SK-N-SH (cell line): ENCODE results near the gene FMO2. TPM values are rescaled to one million over a fixed set of nuclear protein-coding genes. Genes with fewer than 3 reads are reported as not detected.

Experiments used
- CTCF ChIA-PET: fragments of 300-600, 350-600 bp; formaldehyde crosslinking; extraction: SDS; loops from one replicate; lab custom pipeline; 2021; lab: Yijun Ruan, JAX
- POLR2A ChIA-PET: fragments of 350-600 bp; sonication (Branson Sonifier 250); formaldehyde crosslinking; extraction: SDS; loops from one replicate; lab custom pipeline; 2020; ENCODE audit warnings: antibody characterized with exemption, inconsistent platforms; lab: Yijun Ruan, JAX
- DNase-seq: peaks from one replicate; pipeline ENCODE4 v3.0.0; 2012
- H2AFZ ChIP-seq: fragments of 200-600 bp; sonication (generic); 2 replicates; pipeline ENCODE4 v1.8.1; 2016; ENCODE audit warnings: antibody characterized with exemption, mild to moderate bottlenecking, low read depth
- H3F3A ChIP-seq: fragments of 200-600 bp; sonication (generic); replicated peaks from 2 replicates; pipeline ENCODE3; 2016; ENCODE audit warnings: antibody characterized with exemption, mild to moderate bottlenecking; ENCODE audit not compliant: insufficient read depth
- H3K27ac ChIP-seq, 2 experiments: fragments of 200-500 bp in 1 of 2; fragments of 200-600 bp in 1 of 2; sonication (Bioruptor generic) in 1 of 2; sonication (generic), shearing (Covaris generic) in 1 of 2; 2 replicates each; pipeline versions ENCODE4 v1.5.1 to v1.6.1; 2014 to 2016; ENCODE audit warnings: low read depth in 2 of 2, inconsistent platforms in 1 of 2, low read length in 1 of 2, mild to moderate bottlenecking in 1 of 2, mixed read lengths in 1 of 2
- H3K27me3 ChIP-seq: fragments of 200-600 bp; sonication (generic), shearing (Covaris generic); 2 replicates; pipeline ENCODE4 v1.6.1; 2016; ENCODE audit warnings: mixed run types; ENCODE audit not compliant: insufficient read depth
- H3K36me3 ChIP-seq, 2 experiments: fragments of 200-500 bp in 1 of 2; fragments of 200-600 bp in 1 of 2; sonication (Bioruptor generic) in 1 of 2; sonication (generic) in 1 of 2; replicated peaks in 1 of 2; 2 replicates each; pipeline versions ENCODE3 to v1.5.1; 2014 to 2016; ENCODE audit warnings: low read length in 1 of 2, mild to moderate bottlenecking in 1 of 2; ENCODE audit not compliant: insufficient read depth in 2 of 2, control insufficient read depth in 1 of 2
- H3K4me1 ChIP-seq, 2 experiments: fragments of 200-500 bp in 1 of 2; fragments of 200-600 bp in 1 of 2; sonication (Bioruptor generic) in 1 of 2; sonication (generic), shearing (Covaris generic) in 1 of 2; 2 replicates each; pipeline versions ENCODE4 v1.5.1 to v1.6.1; 2014 to 2016; ENCODE audit warnings: low read depth in 1 of 2, low read length in 1 of 2, mixed run types in 1 of 2; ENCODE audit not compliant: insufficient read depth in 2 of 2, control insufficient read depth in 1 of 2
- H3K4me2 ChIP-seq: fragments of 200-600 bp; sonication (generic), shearing (Covaris generic); 2 replicates; pipeline ENCODE4 v1.6.1; 2017; ENCODE audit warnings: mixed run types
- H3K4me3 ChIP-seq, 2 experiments: fragments of 200-500 bp in 1 of 2; fragments of 200-600 bp in 1 of 2; sonication (Bioruptor generic) in 1 of 2; sonication (generic), shearing (Covaris generic) in 1 of 2; 2 replicates each; pipeline versions ENCODE4 v1.5.1 to v1.8.1; 2014 to 2016; ENCODE audit warnings: low read depth in 2 of 2, inconsistent platforms in 1 of 2, low read length in 1 of 2, mild to moderate bottlenecking in 1 of 2, mixed read lengths in 1 of 2, moderate library complexity in 1 of 2
- H3K79me2 ChIP-seq: fragments of 200-600 bp; sonication (generic); 2 replicates; pipeline ENCODE4 v1.8.1; 2017; ENCODE audit warnings: mild to moderate bottlenecking; ENCODE audit not compliant: insufficient read depth
- H3K9ac ChIP-seq: fragments of 200-600 bp; sonication (generic); 2 replicates; pipeline ENCODE4 v1.6.1; 2017; ENCODE audit warnings: mixed run types
- H3K9me2 ChIP-seq: fragments of 200-600 bp; sonication (generic); 2 replicates; pipeline ENCODE4 v1.6.1; 2017; ENCODE audit warnings: mixed run types
- H3K9me3 ChIP-seq: fragments of 200-600 bp; sonication (generic); 2 replicates; pipeline ENCODE4 v1.6.1; 2017; ENCODE audit warnings: mixed run types, mild to moderate bottlenecking, moderate library complexity
- H4K20me1 ChIP-seq: fragments of 200-600 bp; sonication (generic); 2 replicates; pipeline ENCODE4 v1.6.1; 2017; ENCODE audit warnings: mild to moderate bottlenecking, mixed run types; ENCODE audit not compliant: insufficient read depth
- ELF1 ChIP-seq: IDR thresholded peaks from 2 replicates; pipeline ENCODE4 v1.4.0; 2012
- EZH2phosphoT487 ChIP-seq: fragments of 200-600 bp; sonication (generic); IDR thresholded peaks from 2 replicates; pipeline ENCODE4 v1.6.1; 2017; ENCODE audit warnings: low read depth, mixed run types, mild to moderate bottlenecking, antibody characterized with exemption, moderate library complexity, borderline replicate concordance
- FOSL2 ChIP-seq: IDR thresholded peaks from 2 replicates; pipeline ENCODE4 v1.4.0; 2012; ENCODE audit warnings: low read depth, mild to moderate bottlenecking, moderate library complexity, borderline replicate concordance
- GABPA ChIP-seq: IDR thresholded peaks from 2 replicates; pipeline ENCODE4 v1.4.0; 2012; ENCODE audit warnings: low read depth, mild to moderate bottlenecking
- IRF3 ChIP-seq: fragments of 150-350 bp; IDR thresholded peaks from 2 replicates; pipeline ENCODE4 v1.6.1; 2016; ENCODE audit warnings: mild to moderate bottlenecking, low read depth, low read length
- JUND ChIP-seq: IDR thresholded peaks from 2 replicates; pipeline ENCODE4 v1.4.0; 2012
- MEF2A ChIP-seq: IDR thresholded peaks from 2 replicates; pipeline ENCODE4 v1.4.0; 2012; ENCODE audit warnings: low read depth, borderline replicate concordance
- PBX3 ChIP-seq: IDR thresholded peaks from 2 replicates; pipeline ENCODE4; 2012
- POLR2AphosphoS5 ChIP-seq: IDR thresholded peaks from 2 replicates; pipeline ENCODE4 v1.6.1; 2012; ENCODE audit warnings: low read depth, low read length
- RFX5 ChIP-seq: IDR thresholded peaks from 2 replicates; pipeline ENCODE4 v1.6.1; 2012; ENCODE audit warnings: mild to moderate bottlenecking, improper control_type of control experiment, low read length
- RXRA ChIP-seq: IDR thresholded peaks from 2 replicates; pipeline ENCODE4 v1.4.0; 2012; ENCODE audit warnings: low read depth, mild to moderate bottlenecking, borderline replicate concordance
- SIN3A ChIP-seq: IDR thresholded peaks from 2 replicates; pipeline ENCODE4 v1.6.1; 2012; ENCODE audit warnings: low read depth, mild to moderate bottlenecking, low read length, moderate library complexity, borderline replicate concordance
- TCF12 ChIP-seq: IDR thresholded peaks from 2 replicates; pipeline ENCODE4 v1.4.0; 2012
- TEAD4 ChIP-seq: IDR thresholded peaks from 2 replicates; pipeline ENCODE4 v1.4.0; 2012; ENCODE audit warnings: mild to moderate bottlenecking, borderline replicate concordance; ENCODE audit not compliant: insufficient read depth
- YY1 ChIP-seq: IDR thresholded peaks from 2 replicates; pipeline ENCODE4 v1.4.0; 2012; ENCODE audit warnings: low read depth, mild to moderate bottlenecking
- WGBS: methylation state at CpG from one replicate; pipeline ENCODE4 v1.1.6; 2017; ENCODE audit warnings: low lambda C conversion rate; 5-methylcytosine and 5-hydroxymethylcytosine counted together
- polyA plus RNA-seq, 3 experiments: library from polyadenylated mRNA; depleted of rRNA; stranded (reverse); fragments of >200 nt; gene quantifications; 2 replicates each; pipeline ENCODE4 v1.2.3, GENCODE V29; 2012
- TF ChIP-seq, protein P1 (sequence below): fragments of 200-600 bp; sonication (generic); IDR thresholded peaks from 2 replicates; pipeline ENCODE4 v1.6.1; 2017; ENCODE audit warnings: antibody characterized with exemption, mild to moderate bottlenecking, moderate library complexity
- TF ChIP-seq, protein P2 (sequence below): IDR thresholded peaks from 2 replicates; pipeline ENCODE4 v1.4.0; 2012; ENCODE audit warnings: low read depth, borderline replicate concordance

Gene FMO2
- polyA plus RNA-seq, 1 of the 3 experiments (the other 2 are of a cell fraction) = not detected

- Histone ChIP-seq H3F3A (no peaks in the 10 kb centered on the region), H3K27ac (no peak overlapping the region), H3K4me3 (no peak overlapping the region), H3K79me2 (no peaks in the 10 kb centered on the region), H4K20me1 (no peaks in the 10 kb centered on the region), H3K27me3 (no peaks in the 10 kb centered on the region), H2AFZ (no peak overlapping the region; the same call in 1 of the 2 replicates), H3K4me2 (no peak overlapping the region), H3K9me2 (no peaks in the 10 kb centered on the region), H3K4me1 (no peaks in the 10 kb centered on the region; a peak in 1 of 4 replicates), H3K36me3 (no peaks in the 10 kb centered on the region), H3K9ac (no peak overlapping the region), H3K9me3 (no peaks in the 10 kb centered on the region; the same call in 1 of the 2 replicates)
- TF ChIP-seq EZH2phosphoT487 (no peak), ELF1 (no peak), SIN3A (no peak), JUND (no peak), POLR2AphosphoS5 (no peak), FOSL2 (no peak), RFX5 (no peak), TCF12 (no peak), MEF2A (no peak), GABPA (no peak), TEAD4 (no peak), PBX3 (no peak), IRF3 (no peak), RXRA (no peak), YY1 (no peak)
- TF ChIP-seq, protein P1, sequence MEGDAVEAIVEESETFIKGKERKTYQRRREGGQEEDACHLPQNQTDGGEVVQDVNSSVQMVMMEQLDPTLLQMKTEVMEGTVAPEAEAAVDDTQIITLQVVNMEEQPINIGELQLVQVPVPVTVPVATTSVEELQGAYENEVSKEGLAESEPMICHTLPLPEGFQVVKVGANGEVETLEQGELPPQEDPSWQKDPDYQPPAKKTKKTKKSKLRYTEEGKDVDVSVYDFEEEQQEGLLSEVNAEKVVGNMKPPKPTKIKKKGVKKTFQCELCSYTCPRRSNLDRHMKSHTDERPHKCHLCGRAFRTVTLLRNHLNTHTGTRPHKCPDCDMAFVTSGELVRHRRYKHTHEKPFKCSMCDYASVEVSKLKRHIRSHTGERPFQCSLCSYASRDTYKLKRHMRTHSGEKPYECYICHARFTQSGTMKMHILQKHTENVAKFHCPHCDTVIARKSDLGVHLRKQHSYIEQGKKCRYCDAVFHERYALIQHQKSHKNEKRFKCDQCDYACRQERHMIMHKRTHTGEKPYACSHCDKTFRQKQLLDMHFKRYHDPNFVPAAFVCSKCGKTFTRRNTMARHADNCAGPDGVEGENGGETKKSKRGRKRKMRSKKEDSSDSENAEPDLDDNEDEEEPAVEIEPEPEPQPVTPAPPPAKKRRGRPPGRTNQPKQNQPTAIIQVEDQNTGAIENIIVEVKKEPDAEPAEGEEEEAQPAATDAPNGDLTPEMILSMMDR = no peak; the same call in 1 of the 2 replicates
- TF ChIP-seq, protein P2, sequence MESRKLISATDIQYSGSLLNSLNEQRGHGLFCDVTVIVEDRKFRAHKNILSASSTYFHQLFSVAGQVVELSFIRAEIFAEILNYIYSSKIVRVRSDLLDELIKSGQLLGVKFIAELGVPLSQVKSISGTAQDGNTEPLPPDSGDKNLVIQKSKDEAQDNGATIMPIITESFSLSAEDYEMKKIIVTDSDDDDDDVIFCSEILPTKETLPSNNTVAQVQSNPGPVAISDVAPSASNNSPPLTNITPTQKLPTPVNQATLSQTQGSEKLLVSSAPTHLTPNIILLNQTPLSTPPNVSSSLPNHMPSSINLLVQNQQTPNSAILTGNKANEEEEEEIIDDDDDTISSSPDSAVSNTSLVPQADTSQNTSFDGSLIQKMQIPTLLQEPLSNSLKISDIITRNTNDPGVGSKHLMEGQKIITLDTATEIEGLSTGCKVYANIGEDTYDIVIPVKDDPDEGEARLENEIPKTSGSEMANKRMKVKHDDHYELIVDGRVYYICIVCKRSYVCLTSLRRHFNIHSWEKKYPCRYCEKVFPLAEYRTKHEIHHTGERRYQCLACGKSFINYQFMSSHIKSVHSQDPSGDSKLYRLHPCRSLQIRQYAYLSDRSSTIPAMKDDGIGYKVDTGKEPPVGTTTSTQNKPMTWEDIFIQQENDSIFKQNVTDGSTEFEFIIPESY = no peak
- 20% methylated on average over 12 of the region's 12 CpGs for WGBS
- POLR2A ChIA-PET = no interaction called here
- CTCF ChIA-PET = no interaction called here
- DNase-seq = no peak
Measured at GRCh38 chr1:171213559-171214454, 28.7 kb downstream of the FMO2 start.
